HG02798 (cell line): ENCODE measurements around the gene SULT1A1.

Experiments
- ATAC-seq: cut with Tn5 transposase; IDR thresholded peaks from one replicate; pipeline ENCODE4 v1.9.1; 2021; ENCODE audit warnings: mild to moderate bottlenecking; ENCODE audit not compliant: unreplicated experiment, poor library complexity

SULT1A1 gene

GRCh38 chr16:28562199-28562598 is 47.6 kb downstream of the SULT1A1 start:
- ATAC-seq: no peak

- no peak for ATAC-seq
These were observed 48.2 kb downstream of the SULT1A1 start for GRCh38 chr16:28561557-28562187.

GRCh38 chr16:28558456-28558855 is 51.4 kb downstream of the SULT1A1 start:
- ATAC-seq: no peak

GRCh38 chr16:28556914-28557320 is 52.9 kb downstream of the SULT1A1 start:
- ATAC-seq: no peak

- ATAC-seq: no peak
These were observed 54.3 kb downstream of the SULT1A1 start for GRCh38 chr16:28555561-28555960.
